ENCODE measurements around the gene NELL2. TPM values are rescaled to one million over a fixed set of nuclear protein-coding genes. Genes with fewer than 3 reads are reported as not detected.

The NELL2 gene
- total RNA-seq, 4 donors from 2014 or later: 4.7 to 20.5 (median 9.3) TPM

GRCh38 chr12:44765796-44766195 is 110.3 kb downstream of the NELL2 start:
- Histone ChIP-seq H3K27me3 (no peaks in the 10 kb centered on the region), H3K4me1 (no peaks in the 10 kb centered on the region), H3K4me3 (no peak overlapping the region), H3K9me3 (no peaks in the 10 kb centered on the region), H3K36me3 (no peaks in the 10 kb centered on the region), H3K27ac (no peak overlapping the region)
- DNase-seq (ENCODE audit: low spot score in 2 of 2): no peak
- no peak for TF ChIP-seq EP300 (IDR thresholded peaks at IDR 0.05)
- no peak for TF ChIP-seq POLR2AphosphoS5 (IDR thresholded peaks at IDR 0.05)
- TF ChIP-seq CTCF (IDR thresholded peaks at IDR 0.05): no peak
- no peak for TF ChIP-seq POLR2A (IDR thresholded peaks at IDR 0.05)
- 87% methylated on average over 3 of the region's 3 CpGs for WGBS

GRCh38 chr12:44763021-44763420 is 113.1 kb downstream of the NELL2 start:
- DNase-seq (ENCODE audit: low spot score in 2 of 2): no peak
- Histone ChIP-seq H3K27me3 (no peaks in the 10 kb centered on the region), H3K4me1 (no peaks in the 10 kb centered on the region), H3K36me3 (no peaks in the 10 kb centered on the region), H3K4me3 (no peak overlapping the region), H3K27ac (no peak overlapping the region), H3K9me3 (no peaks in the 10 kb centered on the region)
- 85% methylated on average over 3 of the region's 3 CpGs for WGBS
- TF ChIP-seq EP300 (IDR thresholded peaks at IDR 0.05): no peak
- no peak for TF ChIP-seq POLR2AphosphoS5 (IDR thresholded peaks at IDR 0.05)
- no peak for TF ChIP-seq CTCF (IDR thresholded peaks at IDR 0.05)
- TF ChIP-seq POLR2A (IDR thresholded peaks at IDR 0.05): no peak

GRCh38 chr12:44759289-44759688 is 116.8 kb downstream of the NELL2 start:
- H3K9me3 ChIP-seq: no peaks in the 10 kb centered on the region
- no peak for DNase-seq (ENCODE audit: low spot score in 2 of 2)
- TF ChIP-seq CTCF (IDR thresholded peaks at IDR 0.05) (no peak), POLR2AphosphoS5 (IDR thresholded peaks at IDR 0.05) (no peak), POLR2A (IDR thresholded peaks at IDR 0.05) (no peak), EP300 (IDR thresholded peaks at IDR 0.05) (no peak)
- H3K4me3 ChIP-seq: no peak overlapping the region
- H3K4me1 ChIP-seq: no peaks in the 10 kb centered on the region
- no peaks in the 10 kb centered on the region for H3K36me3 ChIP-seq
- WGBS: 91% methylated on average over 1 of the region's 1 CpG
- H3K27me3 ChIP-seq: no peaks in the 10 kb centered on the region
- H3K27ac ChIP-seq: no peak overlapping the region

- Histone ChIP-seq H3K4me1 (no peaks in the 10 kb centered on the region), H3K9me3 (no peaks in the 10 kb centered on the region), H3K27me3 (no peaks in the 10 kb centered on the region), H3K27ac (no peak overlapping the region), H3K36me3 (no peaks in the 10 kb centered on the region), H3K4me3 (no peak overlapping the region)
- TF ChIP-seq EP300 (IDR thresholded peaks at IDR 0.05): no peak
- no peak for TF ChIP-seq CTCF (IDR thresholded peaks at IDR 0.05)
- no peak for TF ChIP-seq POLR2AphosphoS5 (IDR thresholded peaks at IDR 0.05)
- TF ChIP-seq POLR2A (IDR thresholded peaks at IDR 0.05): no peak
- WGBS: 85% methylated on average over 3 of the region's 3 CpGs
- DNase-seq (ENCODE audit: low spot score in 2 of 2): no peak
These were observed 125.6 kb downstream of the NELL2 start for GRCh38 chr12:44750468-44750867.

- Histone ChIP-seq H3K4me3 (no peak overlapping the region), H3K36me3 (no peaks in the 10 kb centered on the region), H3K4me1 (no peaks in the 10 kb centered on the region), H3K27me3 (no peaks in the 10 kb centered on the region), H3K27ac (no peak overlapping the region), H3K9me3 (no peaks in the 10 kb centered on the region)
- TF ChIP-seq EP300 (IDR thresholded peaks at IDR 0.05): no peak
- TF ChIP-seq POLR2AphosphoS5 (IDR thresholded peaks at IDR 0.05): no peak
- no peak for TF ChIP-seq CTCF (IDR thresholded peaks at IDR 0.05)
- no peak for TF ChIP-seq POLR2A (IDR thresholded peaks at IDR 0.05)
- no peak for DNase-seq (ENCODE audit: low spot score in 2 of 2)
- 71% methylated on average over 6 of the region's 6 CpGs for WGBS
These were observed 126.5 kb downstream of the NELL2 start for GRCh38 chr12:44749566-44749965.

Data from suprapubic skin (tissue), 4 donors.